NCI-H460 (cell line): ENCODE measurements around the gene TBL1X. TPM values are rescaled to one million over a fixed set of nuclear protein-coding genes. Genes with fewer than 3 reads are reported as not detected.

Experiments
- DNase-seq: peaks from one replicate; pipeline ENCODE4 v3.0.0-alpha.2; 2016; ENCODE audit warnings: low read depth; ENCODE audit errors: extremely low read depth
- total RNA-seq: library from RNA; depleted of rRNA; stranded (reverse); fragments of >200 nt; shearing (Covaris generic); gene quantifications from 2 replicates; pipeline ENCODE4 v1.2.3, GENCODE V29; 2014

Gene TBL1X
- total RNA-seq, 1 experiment from 2014 or later: 41.8 TPM

GRCh38 chrX:9656277-9656676, 191.4 kb downstream of the TBL1X start:
- no peak for DNase-seq

DNA sequence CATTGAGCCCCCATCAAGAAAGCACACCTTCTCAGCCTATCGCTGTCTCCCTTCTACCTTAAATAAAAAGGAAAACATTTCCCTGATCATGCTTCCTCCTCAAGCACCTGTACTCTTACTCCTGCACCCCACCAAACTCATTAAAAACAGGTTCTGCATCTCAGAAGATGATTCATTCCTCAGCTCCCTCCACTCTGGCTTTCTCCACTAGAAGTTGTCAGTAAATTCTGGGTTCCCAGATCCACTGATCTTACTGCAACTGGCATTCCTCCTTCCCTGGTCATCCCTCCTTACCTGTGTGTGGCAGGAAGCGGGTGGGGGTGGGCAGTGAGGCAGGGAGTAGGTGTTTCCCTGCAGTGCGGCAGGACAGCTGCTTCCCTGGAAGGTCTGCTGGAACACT, 192.0 kb downstream of the TBL1X start:
- DNase-seq: no peak

GRCh38 chrX:9657590-9658256, 192.9 kb downstream of the TBL1X start:
- DNase-seq: no peak

GRCh38 chrX:9658409-9658808, 193.6 kb downstream of the TBL1X start:
- DNase-seq: no peak

DNA sequence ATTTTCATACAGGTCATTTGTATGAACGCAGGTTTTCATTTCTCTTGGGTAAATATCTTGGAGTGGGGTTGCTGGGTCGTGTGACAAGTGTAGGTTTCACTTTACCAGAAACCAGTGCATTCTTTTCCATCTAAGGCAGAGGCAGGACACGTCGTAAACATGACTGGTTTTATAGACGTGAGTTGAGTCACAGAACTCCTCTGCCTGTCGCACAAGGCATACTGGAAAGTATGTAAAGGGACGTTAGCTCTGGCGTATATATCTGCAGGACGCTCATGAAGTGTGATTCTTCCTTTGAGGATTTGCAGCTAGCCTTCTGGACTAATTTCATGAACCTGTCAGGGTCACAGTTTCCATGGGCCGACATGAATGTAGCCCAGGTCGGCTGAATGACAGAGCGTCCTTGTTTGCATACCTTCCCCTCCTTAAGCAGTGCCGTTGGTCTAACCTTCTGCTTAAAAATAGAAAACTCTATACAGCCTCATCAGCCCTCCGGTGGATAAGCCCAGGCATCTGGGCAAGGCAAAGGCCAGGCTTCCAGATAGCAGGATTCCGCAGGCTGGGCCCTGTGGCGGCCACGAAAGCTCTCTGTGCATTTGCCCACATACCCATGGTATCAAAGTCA, 194.8 kb downstream of the TBL1X start:
- DNase-seq: no peak

DNA sequence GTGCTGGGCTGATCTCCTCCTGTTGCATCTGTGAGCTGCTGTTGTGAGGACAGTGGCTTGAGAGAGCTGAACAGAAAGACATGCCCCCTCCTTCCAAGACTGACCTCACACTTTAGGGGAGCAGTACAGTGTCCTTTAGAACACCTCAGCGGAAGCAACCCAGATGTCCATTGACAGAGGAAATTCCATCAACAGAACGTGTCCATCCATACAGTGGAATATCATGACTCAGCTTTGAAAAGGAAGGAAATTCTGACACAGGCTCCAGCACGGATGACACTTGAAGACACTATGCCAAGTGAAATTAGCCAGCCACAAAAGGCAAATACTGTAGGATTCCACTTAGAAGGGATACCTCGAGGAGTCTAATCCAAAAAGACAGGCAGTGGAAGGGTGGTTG, 197.3 kb downstream of the TBL1X start:
- no peak for DNase-seq

GRCh38 chrX:9663216-9663615, 198.4 kb downstream of the TBL1X start:
- no peak for DNase-seq

- DNase-seq: no peak
Observed at GRCh38 chrX:9664224-9664623, 199.4 kb downstream of the TBL1X start.

- DNase-seq: no peak
Observed at GRCh38 chrX:9665113-9665512, 200.3 kb downstream of the TBL1X start.

GRCh38 chrX:9668537-9668936, 203.7 kb downstream of the TBL1X start:
- DNase-seq: no peak

GRCh38 chrX:9670136-9670814, 205.4 kb downstream of the TBL1X start:
- DNase-seq: no peak

DNA sequence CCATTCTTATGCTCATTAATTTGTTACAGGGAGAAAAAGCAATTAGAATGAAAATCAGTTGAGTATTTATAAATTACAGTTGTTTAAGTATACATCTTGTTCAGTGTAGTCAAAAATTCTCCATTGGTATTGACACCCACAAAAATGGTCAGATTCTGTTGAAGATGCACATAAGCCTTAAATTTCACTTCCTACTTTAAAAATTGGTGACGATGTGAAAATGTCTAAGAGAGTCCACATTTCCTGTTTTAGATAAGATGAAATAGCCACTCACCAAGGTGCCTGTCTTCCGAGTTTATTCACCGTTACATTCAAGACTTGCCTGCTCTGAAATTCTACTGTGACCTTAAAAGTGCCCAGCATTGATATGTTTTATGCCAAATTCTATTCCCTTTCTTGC, 207.1 kb downstream of the TBL1X start:
- DNase-seq: no peak

DNA sequence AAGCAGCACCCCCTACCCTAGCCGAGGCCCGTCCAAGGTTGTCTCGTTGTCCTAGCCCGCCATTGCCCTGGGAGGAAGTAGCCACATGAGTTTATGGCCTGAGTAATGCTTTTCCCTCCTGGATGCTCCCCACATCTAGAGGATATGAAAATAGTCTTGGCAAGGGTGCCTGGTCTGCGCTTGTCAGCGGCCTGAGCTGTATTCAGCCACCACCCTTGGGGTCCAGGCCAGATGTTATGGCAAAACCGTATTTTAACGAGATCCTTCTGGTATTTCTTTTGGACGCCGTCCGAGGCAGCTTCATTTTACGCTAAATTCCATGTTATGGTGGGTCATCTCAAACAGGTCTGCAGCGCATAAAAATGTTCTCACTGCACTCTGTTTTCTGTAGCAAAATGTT, 211.4 kb downstream of the TBL1X start:
- no peak for DNase-seq

DNA sequence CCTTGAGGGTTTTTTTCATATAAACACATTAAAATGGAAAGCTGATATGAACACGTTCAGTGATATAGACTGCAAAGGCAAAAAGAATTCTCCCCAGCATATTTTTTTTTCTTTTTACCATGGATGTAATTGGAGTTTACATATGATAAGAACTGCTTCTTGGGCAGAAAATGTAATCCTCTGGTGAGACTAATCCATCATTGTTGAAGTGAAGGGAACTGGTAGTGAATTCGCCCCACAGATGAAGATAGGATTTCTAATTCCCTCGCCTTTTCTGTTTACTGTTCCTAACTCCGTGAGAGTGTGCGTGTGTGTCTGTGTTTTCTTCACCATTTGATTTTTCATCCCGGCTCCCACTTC, 211.9 kb downstream of the TBL1X start:
- no peak for DNase-seq

- DNase-seq: no peak
Observed at GRCh38 chrX:9677098-9677739, 212.4 kb downstream of the TBL1X start.

GRCh38 chrX:9678215-9678965, 213.5 kb downstream of the TBL1X start:
- DNase-seq: no peak

- DNase-seq: no peak
Observed at GRCh38 chrX:9681011-9681410, 216.2 kb downstream of the TBL1X start.

- DNase-seq: no peak
Observed at GRCh38 chrX:9681422-9681821, 216.6 kb downstream of the TBL1X start.

DNA sequence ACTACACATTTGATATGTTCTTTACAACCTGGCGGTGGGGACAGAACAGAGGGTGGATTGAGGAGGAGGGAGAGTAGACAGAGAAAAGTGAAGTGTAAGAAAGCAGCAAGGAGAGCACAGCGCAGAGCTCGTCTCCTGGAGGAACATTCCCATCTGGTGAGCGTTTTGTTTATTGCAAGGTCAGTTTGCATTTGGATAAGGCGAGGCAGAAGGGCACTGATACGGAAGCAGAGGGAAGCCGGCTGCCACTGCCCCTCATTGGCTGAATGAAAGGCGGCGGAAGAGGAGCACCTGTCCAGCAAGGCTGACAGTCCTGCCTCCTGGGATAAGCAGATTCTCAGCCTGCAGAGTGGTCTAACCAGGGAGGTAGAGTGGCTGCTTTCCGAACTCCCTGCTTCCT, 217.6 kb downstream of the TBL1X start:
- DNase-seq: no peak

GRCh38 chrX:9682861-9683260, 218.0 kb downstream of the TBL1X start:
- no peak for DNase-seq

DNA sequence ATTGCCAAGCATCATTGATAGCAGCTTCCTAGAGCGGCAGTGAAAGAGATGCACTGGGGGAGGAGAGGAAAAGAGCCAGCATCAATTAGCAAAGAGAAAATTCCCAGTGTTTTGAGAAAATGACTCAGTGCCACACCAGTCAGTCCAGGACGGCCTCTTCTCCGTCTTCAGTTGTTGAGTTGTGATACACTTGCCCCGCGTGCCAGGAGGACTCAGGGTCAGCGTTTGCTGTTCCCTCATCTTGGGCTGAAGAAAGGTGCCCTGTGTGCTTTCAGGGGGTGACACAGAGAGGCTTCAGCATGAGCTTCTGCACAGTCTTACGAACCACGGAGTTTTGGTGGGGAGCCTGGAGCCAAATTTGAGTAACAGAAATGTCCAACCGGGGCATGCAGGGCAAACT, 218.5 kb downstream of the TBL1X start:
- DNase-seq: no peak
